Epithelial cell of proximal tubule (primary cell): ENCODE measurements around the gene ICOS. TPM values are rescaled to one million over a fixed set of nuclear protein-coding genes. Genes with fewer than 3 reads are reported as not detected.
"Not testable (repeated sequence)": the region's sequence is repeated elsewhere in the genome, so short reads cannot be mapped to it uniquely, and the experiment has no call there.

Experiments used
- DNase-seq: peaks from one replicate; pipeline ENCODE4 v3.0.0-alpha.2; 2011; ENCODE audit warnings: low read depth
- H3K4me3 ChIP-seq: 2 replicates; pipeline ENCODE4 v1.5.1; 2011; ENCODE audit warnings: low read depth, mild to moderate bottlenecking, low read length
- CTCF ChIP-seq: conservative IDR thresholded peaks from 2 replicates; pipeline ENCODE4 v1.5.1; 2012; ENCODE audit warnings: low read depth, mild to moderate bottlenecking, low read length
- total RNA-seq: library from RNA; depleted of rRNA; stranded (reverse); fragments of >200 nt; gene quantifications from 2 replicates; pipeline ENCODE4 v1.2.3, GENCODE V29; 2015

The ICOS gene
- total RNA-seq, 1 donor from 2014 or later = not detected

GRCh38 chr2:203934041-203934492, 2.5 kb upstream of the ICOS start:
- no peak for TF ChIP-seq CTCF
- DNase-seq = no peak
- H3K4me3 ChIP-seq = no peak overlapping the region

- TF ChIP-seq CTCF = no peak
- no peak overlapping the region for H3K4me3 ChIP-seq
- DNase-seq = no peak
Measured at GRCh38 chr2:203934711-203935438, 1.7 kb upstream of the ICOS start.

GRCh38 chr2:203935568-203935967, 995 bp upstream of the ICOS start:
- no peak for DNase-seq
- no peak overlapping the region for H3K4me3 ChIP-seq
- no peak for TF ChIP-seq CTCF

GRCh38 chr2:203936949-203937348, 386 bp downstream of the ICOS start:
- no peak for DNase-seq
- TF ChIP-seq CTCF = no peak
- no peak overlapping the region for H3K4me3 ChIP-seq

GRCh38 chr2:203937788-203938187, 1.2 kb downstream of the ICOS start:
- no peak overlapping the region for H3K4me3 ChIP-seq
- no peak for TF ChIP-seq CTCF
- DNase-seq = no peak

GRCh38 chr2:203940039-203940438, 3.5 kb downstream of the ICOS start:
- TF ChIP-seq CTCF = no peak
- DNase-seq = no peak
- no peak overlapping the region for H3K4me3 ChIP-seq

GRCh38 chr2:203943493-203944382, 7.2 kb downstream of the ICOS start:
- DNase-seq, H3K4me3 ChIP-seq: not testable (repeated sequence)
